Left ventricle myocardium inferior (tissue), 1 donor: Measurements from ENCODE around the gene CACNB3. TPM values are rescaled to one million over a fixed set of nuclear protein-coding genes. Genes with fewer than 3 reads are reported as not detected.

ENCODE experiments used
- DNase-seq: peaks from one replicate; pipeline ENCODE4 v3.0.0-alpha.2; 2020
- H3K27ac ChIP-seq: fragments of 200-600 bp; replicated peaks from 2 replicates; pipeline ENCODE4 v1.8.0; 2021
- H3K27me3 ChIP-seq: fragments of 200-600 bp; 2 replicates; pipeline ENCODE4 v1.8.0; 2021; ENCODE audit warnings: low read depth
- H3K36me3 ChIP-seq: fragments of 200-600 bp; 2 replicates; pipeline ENCODE4 v1.8.0; 2021
- H3K4me1 ChIP-seq: fragments of 200-600 bp; 2 replicates; pipeline ENCODE4 v1.8.0; 2021
- H3K4me3 ChIP-seq: fragments of 200-600 bp; 2 replicates; pipeline ENCODE4 v1.8.0; 2021; ENCODE audit warnings: mild to moderate bottlenecking, moderate library complexity
- H3K9me3 ChIP-seq: fragments of 200-600 bp; replicated peaks from 2 replicates; pipeline ENCODE4 v1.8.0; 2021
- intact Hi-C: fragments of 100-400 bp; cut with micrococcal nuclease; formaldehyde crosslinking; loops from one replicate; pipeline ENCODE4 v1.11.0; 2022
- total RNA-seq: library from RNA; stranded (reverse); fragmentation: NEBNext Ultra II Directional; extraction: Animal tissue kit (Norgen Biotek cat#: 25700); gene quantifications from one replicate; pipeline ENCODE4 v1.2.1, GENCODE V29; 2021
- TF ChIP-seq, protein P1 (sequence below): fragments of 200-600 bp; IDR thresholded peaks from 2 replicates; pipeline ENCODE4 v1.8.0; 2021; ENCODE audit warnings: antibody characterized with exemption, mild to moderate bottlenecking, borderline replicate concordance
- donor health status: DM: no; HTN: yes; CAD: no; lungs with severe emphysema.

The CACNB3 gene
- total RNA-seq, 1 donor from 2014 or later: 4.8 TPM

DNA sequence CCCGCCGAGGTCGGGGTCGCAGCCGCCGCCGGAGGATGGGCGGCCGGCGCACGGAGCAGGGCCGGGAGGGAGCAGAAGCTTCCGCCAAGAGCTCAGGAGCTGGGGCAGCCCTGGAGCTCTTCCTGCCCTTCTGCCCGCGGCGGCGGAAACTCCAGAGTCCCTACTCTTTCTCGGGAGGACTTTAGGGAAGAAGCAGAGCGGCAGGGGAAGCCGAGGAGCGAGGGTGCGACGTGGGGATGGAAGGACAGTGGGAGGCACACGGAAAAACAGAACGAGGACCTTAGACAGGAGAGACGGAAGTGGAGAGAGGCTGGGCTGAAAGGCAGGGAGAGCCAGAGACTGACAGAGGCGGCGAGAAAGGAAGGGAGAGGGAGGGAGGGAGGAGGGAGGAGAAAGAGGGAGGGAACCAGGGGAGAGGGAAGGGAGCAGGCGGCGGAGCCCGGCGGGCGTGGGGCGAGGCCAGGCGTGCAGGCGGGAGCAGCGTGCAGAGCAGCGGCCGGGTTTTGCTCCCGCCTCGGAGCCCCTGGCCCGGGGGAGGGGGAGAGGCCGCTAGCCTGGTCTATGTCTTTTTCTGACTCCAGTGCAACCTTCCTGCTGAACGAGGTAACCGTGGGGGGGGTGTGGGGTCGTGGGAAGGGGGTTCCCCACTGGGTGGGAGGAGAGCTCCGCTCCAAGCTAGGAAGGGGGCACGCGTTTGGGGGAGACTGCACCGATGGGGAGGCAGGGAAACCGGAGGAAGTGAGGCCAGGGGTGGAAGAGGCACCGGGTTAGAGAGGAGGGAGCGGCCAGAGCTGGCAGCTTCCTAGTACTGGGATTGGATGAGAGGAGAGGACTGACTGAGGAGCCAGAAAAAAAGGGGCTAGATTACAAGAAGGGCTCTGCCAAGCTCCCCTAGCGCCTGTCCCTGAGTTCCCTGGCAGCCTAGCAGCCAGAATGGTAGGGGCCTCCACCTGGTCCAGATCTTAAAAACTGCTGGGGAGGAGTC is 2.9 kb upstream of the CACNB3 start:
- peak; percentile 77 for DNase-seq
- Histone ChIP-seq H3K4me1 (peaks cover 51% of the 10 kb centered on the region), H3K9me3 (no peaks in the 10 kb centered on the region), H3K27ac (peak overlapping the region; percentile 94), H3K27me3 (no peaks in the 10 kb centered on the region), H3K36me3 (no peaks in the 10 kb centered on the region), H3K4me3 (peak overlapping the region; percentile 95)
- TF ChIP-seq, protein P1, sequence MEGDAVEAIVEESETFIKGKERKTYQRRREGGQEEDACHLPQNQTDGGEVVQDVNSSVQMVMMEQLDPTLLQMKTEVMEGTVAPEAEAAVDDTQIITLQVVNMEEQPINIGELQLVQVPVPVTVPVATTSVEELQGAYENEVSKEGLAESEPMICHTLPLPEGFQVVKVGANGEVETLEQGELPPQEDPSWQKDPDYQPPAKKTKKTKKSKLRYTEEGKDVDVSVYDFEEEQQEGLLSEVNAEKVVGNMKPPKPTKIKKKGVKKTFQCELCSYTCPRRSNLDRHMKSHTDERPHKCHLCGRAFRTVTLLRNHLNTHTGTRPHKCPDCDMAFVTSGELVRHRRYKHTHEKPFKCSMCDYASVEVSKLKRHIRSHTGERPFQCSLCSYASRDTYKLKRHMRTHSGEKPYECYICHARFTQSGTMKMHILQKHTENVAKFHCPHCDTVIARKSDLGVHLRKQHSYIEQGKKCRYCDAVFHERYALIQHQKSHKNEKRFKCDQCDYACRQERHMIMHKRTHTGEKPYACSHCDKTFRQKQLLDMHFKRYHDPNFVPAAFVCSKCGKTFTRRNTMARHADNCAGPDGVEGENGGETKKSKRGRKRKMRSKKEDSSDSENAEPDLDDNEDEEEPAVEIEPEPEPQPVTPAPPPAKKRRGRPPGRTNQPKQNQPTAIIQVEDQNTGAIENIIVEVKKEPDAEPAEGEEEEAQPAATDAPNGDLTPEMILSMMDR: no peak
- intact Hi-C loops: no loop called here

DNA sequence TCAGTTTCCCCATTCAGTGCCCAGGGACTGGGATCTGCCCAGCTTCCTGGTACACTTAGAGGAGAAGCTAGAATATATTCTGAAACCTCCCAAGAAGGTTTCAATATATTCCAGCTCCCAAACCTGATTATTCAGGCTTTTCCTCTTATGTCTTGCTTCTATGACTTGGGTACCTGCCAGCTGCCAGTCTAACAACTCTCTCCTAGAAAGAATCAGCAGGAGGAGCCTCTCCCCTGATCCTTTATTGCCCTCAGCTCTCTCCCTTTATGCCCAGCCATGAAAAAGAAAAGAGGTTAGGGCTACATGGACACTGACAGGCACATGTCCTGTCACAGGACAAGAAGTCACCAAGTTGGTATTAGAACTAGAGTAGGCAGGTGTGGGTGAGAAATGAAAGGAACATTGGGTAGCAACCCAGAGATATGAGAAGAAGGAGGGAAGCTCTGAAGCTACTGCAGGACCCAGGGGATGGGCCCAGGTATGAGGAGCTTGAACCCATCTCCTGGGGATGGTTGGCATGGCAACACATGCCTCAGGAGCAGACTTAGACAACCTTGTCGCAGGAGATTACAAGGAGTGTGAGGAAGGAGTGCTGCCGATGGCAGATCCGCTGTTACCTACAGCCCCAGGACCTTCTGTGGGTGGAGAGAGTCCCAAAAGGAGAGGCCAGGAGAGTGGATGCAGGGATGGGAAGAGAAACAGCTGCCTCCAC is 2.0 kb upstream of the CACNB3 start:
- H3K36me3 ChIP-seq: no peaks in the 10 kb centered on the region
- no peaks in the 10 kb centered on the region for H3K27me3 ChIP-seq
- peak overlapping the region; percentile 95 for H3K4me3 ChIP-seq
- no peaks in the 10 kb centered on the region for H3K9me3 ChIP-seq
- TF ChIP-seq, protein P1: no peak
- intact Hi-C loops: no loop called here
- H3K4me1 ChIP-seq: peaks cover 51% of the 10 kb centered on the region
- H3K27ac ChIP-seq: no peak overlapping the region
- no peak for DNase-seq

DNA sequence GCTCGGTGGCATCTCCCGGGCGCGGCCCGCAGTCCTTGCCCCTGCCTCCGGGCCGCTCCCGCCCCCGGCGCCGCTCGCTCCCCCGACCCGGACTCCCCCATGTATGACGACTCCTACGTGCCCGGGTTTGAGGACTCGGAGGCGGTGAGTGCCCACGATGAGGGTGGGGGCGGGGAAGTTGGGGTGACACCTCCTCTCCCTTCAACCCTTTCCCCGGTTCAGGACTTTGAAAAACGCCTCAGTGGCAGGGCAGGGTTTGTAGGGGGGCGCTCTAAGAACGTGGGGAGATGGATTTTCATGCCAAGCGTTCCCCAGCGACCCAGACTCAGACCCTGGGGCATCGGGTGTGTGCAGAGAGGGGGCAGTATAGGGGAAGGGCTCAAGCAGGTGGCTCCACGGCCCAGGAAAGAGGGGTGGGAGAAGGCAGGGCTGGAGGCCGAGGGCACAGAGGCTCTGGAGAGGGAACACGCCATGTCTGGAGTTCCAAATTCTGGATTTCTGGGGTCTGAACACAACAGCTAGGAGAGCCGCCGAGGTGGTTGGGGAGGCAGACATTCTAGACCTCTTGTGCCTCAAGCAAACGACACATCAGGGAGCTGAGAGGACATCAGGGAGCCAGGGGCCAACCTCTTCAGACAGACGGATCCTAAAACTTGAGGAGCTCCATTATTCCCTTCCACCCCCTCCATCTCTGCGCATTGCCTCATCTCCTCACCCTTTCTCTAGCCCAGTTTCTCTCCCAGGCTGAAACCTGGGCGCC is 715 bp downstream of the CACNB3 start:
- intact Hi-C loops: no loop called here
- H3K27ac ChIP-seq: peak overlapping the region; percentile 53
- TF ChIP-seq, protein P1: peak; percentile 33
- DNase-seq: no peak
- no peaks in the 10 kb centered on the region for H3K9me3 ChIP-seq
- H3K27me3 ChIP-seq: no peaks in the 10 kb centered on the region
- peaks cover 47% of the 10 kb centered on the region for H3K4me1 ChIP-seq
- H3K4me3 ChIP-seq: peak overlapping the region; percentile 84
- no peaks in the 10 kb centered on the region for H3K36me3 ChIP-seq

DNA sequence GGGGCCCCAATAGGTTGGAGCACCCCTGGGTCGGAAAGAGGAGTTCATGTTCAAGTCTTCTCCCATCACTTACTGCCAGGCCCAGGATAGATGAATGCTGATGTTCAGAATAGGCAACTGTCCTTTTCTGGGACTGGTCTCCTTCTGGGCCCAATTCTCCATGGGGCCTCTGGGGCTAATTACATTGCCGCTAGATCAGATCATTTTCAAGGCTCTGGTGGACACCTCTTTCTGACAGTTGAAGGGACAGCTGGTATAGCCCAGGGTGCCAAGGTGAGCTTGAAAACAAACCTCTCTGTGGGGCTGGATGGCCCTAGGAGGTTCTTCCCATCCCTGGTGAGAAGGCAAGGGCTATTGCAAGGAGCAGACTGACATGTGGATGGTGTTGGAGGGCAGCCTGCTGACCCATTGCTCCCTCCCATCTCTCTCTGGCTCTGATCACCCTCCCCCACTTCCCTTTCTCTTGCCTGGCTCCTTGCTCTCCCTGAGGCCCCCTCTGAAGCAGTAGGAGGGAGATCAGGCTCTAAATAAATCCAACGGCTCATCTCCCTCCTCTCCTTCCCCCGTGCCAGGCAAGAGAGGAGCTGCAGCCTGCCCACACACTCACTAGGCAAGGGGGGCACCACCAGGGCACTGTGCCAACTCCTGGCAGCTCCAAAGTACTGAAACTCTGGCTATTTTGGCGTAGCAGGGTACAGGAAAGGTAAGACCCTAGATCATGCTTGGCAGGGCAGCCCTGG is 1.9 kb downstream of the CACNB3 start:
- H3K27ac ChIP-seq: no peak overlapping the region
- TF ChIP-seq, protein P1: no peak
- no peak overlapping the region for H3K4me3 ChIP-seq
- H3K27me3 ChIP-seq: no peaks in the 10 kb centered on the region
- H3K4me1 ChIP-seq: peaks cover 35% of the 10 kb centered on the region
- H3K9me3 ChIP-seq: no peaks in the 10 kb centered on the region
- DNase-seq: no peak
- H3K36me3 ChIP-seq: no peaks in the 10 kb centered on the region
- intact Hi-C loops: no loop called here

DNA sequence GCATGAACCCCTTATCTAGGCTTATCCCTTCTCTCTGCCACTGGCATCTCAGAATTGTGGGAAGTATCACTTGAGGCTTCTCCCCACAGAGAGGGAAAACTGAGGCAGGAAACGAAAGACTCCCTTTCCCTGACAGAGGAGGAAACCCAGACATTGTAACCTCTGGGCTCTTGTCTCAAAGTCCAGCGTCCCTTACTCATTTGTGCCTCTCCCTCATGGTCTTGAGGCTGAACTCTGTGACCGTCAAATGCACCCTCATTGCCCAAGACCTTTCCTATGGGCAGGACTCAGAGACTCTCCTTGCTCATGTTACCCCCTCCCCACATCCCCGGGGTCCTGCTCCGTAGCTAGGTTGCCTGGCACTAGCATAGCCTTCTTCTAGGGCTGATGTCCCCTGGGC is 3.8 kb downstream of the CACNB3 start:
- Histone ChIP-seq H3K4me1 (peaks cover 22% of the 10 kb centered on the region), H3K27me3 (no peaks in the 10 kb centered on the region), H3K36me3 (peaks cover 7% of the 10 kb centered on the region), H3K27ac (no peak overlapping the region), H3K4me3 (no peak overlapping the region), H3K9me3 (no peaks in the 10 kb centered on the region)
- DNase-seq: no peak
- intact Hi-C loops: no loop called here
- TF ChIP-seq, protein P1: no peak
